ENCODE data around the gene NCS1.

Gene NCS1

DNA sequence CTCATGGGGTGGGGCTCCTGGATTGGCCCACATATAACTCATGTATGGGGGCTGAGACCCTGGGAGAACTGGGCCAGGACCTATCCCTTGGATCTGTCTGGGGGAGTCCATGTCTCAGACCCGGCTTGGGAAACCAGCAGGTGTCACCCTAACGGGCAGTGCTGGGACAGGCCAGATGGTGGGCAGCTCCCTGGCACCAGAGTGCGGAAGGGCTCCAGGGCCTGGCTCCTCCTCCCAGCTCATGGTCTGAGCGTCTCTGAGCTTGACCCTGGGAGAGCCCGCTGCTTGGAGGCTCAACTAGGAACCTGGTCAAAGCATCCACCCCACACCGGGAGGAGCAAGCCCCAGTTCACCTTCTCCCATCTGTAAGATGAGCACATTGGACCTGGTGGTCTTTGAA is 15.5 kb upstream of the NCS1 start:
- peak; percentile 19; the same call in 1 of the 2 replicates for TF ChIP-seq CTCF (conservative IDR thresholded peaks at IDR 0.05)
- no peak overlapping the region for H3K27ac ChIP-seq

DNA sequence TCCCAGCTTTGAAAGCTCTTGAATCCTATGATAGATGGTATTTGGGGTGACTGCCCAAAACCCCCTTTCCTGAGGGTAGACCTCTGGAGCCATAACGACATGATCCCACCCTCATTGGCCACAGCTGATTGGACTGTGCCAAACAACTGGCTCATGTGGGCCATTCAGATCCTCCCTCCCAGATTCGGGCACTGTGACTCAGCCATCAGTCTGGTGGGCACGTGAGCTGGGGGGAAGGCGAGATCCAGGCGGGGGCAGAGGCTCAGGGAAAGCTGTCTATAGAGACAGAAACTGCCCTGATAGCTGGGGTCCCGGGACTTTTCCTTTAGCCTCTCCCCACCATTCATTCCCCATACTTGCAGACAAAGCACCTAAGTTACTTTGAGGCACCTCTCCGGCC is 15.1 kb upstream of the NCS1 start:
- TF ChIP-seq CTCF (conservative IDR thresholded peaks at IDR 0.05), result no peak
- H3K27ac ChIP-seq, result no peak overlapping the region

GRCh38 chr9:130158001-130158400 is 14.2 kb upstream of the NCS1 start:
- TF ChIP-seq CTCF (conservative IDR thresholded peaks at IDR 0.05), result no peak
- no peak overlapping the region for H3K27ac ChIP-seq

- H3K27ac ChIP-seq, result no peak overlapping the region
- TF ChIP-seq CTCF (conservative IDR thresholded peaks at IDR 0.05), result no peak
Measured at GRCh38 chr9:130159057-130159456, 13.1 kb upstream of the NCS1 start.

GRCh38 chr9:130159915-130160670 is 12.1 kb upstream of the NCS1 start:
- TF ChIP-seq CTCF (conservative IDR thresholded peaks at IDR 0.05), result no peak
- no peak overlapping the region for H3K27ac ChIP-seq

- TF ChIP-seq CTCF (conservative IDR thresholded peaks at IDR 0.05), result no peak
Measured at GRCh38 chr9:130160862-130161470, 11.2 kb upstream of the NCS1 start.

DNA sequence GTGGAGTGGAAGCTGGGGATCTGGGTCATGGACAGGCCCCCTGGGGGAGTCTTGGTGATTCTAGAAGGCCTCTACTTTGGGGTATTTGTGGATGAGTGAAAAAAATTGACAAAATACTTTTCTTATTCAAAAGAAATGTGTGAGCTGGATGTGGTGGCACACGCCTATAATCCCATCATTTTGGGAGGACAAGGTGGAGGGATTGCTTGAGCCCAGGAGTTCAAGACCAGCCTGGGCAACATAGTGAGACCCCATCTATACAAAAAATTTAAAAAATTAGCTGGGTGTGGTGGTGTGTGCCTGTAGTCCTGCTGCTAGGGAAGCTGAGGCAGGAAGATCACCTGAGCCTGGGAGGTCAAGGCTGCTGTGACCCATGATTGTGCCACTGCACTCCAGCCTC is 6.6 kb upstream of the NCS1 start:
- no peak for TF ChIP-seq CTCF (conservative IDR thresholded peaks at IDR 0.05)
- no peak overlapping the region for H3K27ac ChIP-seq

More at GRCh38 chr9:130160862-130161470, 11.2 kb upstream of the NCS1 start:
- H3K27ac ChIP-seq, result no peak overlapping the region

Measured in VCaP (cell line).